ENCODE measurements around the gene C1QL1.

C1QL1 gene

GRCh38 chr17:44915862-44916780 lies 52.0 kb downstream of the C1QL1 start:
- DNase-seq (ENCODE audit: low read depth in 2 of 2) = no peak

GRCh38 chr17:44915321-44915726 lies 52.8 kb downstream of the C1QL1 start, which contains the start of gene GFAP:
TSS of gene GFAP (minus strand) at chr17:44915500. CDS start at chr17:44915486, 14 bp downstream.
- no peak for DNase-seq (ENCODE audit: low read depth in 2 of 2)

DNA sequence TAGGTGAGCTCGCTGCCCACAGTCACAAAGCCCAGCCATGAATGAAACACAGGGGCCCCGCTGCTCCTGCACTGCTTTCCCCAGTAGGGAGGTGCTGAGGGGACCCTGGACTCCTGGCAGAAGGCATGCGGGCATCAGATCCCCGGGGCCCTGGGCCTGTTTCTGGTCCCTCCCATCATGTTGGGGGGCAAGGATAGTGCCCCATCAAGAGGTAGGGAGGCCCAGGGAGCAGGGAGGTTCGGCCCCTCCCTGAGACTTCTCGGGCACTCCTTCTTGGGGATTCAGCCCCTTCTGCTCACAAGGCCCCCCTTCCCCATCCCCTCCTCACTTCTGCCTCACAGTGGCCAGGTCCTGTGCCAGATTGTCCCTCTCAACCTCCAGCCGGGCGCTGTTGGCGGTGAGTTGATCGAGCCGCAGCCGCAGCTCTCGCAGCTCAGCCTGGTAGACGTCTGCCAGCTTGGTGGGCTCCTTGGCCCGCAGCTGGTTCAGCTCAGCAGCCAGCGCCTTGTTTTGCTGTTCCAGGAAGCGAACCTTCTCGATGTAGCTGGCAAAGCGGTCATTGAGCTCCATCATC lies 53.3 kb downstream of the C1QL1 start:
- no peak for DNase-seq (ENCODE audit: low read depth in 2 of 2)

DNA sequence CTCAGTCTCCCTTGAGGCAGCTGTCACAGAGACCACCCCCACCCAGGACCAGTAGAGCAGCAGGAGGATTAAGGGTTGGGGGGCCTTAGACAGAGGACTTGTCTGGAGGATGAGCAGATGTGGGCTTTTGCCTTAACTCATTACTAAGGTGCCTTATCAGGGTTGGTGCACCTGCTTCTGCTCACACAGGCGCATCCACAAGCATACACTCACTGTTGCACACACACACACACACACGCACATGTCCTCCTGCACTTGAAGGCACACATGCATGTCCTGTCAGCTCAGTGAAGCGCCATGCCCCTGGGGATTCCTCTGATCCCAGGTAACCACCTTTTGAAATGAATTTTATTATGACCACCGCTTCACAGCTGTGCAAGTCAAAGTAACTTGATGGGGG lies 54.0 kb downstream of the C1QL1 start:
- DNase-seq (ENCODE audit: low read depth in 2 of 2) = no peak

- DNase-seq (ENCODE audit: low read depth in 2 of 2) = no peak
Measured at GRCh38 chr17:44913676-44914075, 54.4 kb downstream of the C1QL1 start.

GRCh38 chr17:44912763-44913544 lies 55.1 kb downstream of the C1QL1 start:
- DNase-seq (ENCODE audit: low read depth in 2 of 2) = no peak

DNA sequence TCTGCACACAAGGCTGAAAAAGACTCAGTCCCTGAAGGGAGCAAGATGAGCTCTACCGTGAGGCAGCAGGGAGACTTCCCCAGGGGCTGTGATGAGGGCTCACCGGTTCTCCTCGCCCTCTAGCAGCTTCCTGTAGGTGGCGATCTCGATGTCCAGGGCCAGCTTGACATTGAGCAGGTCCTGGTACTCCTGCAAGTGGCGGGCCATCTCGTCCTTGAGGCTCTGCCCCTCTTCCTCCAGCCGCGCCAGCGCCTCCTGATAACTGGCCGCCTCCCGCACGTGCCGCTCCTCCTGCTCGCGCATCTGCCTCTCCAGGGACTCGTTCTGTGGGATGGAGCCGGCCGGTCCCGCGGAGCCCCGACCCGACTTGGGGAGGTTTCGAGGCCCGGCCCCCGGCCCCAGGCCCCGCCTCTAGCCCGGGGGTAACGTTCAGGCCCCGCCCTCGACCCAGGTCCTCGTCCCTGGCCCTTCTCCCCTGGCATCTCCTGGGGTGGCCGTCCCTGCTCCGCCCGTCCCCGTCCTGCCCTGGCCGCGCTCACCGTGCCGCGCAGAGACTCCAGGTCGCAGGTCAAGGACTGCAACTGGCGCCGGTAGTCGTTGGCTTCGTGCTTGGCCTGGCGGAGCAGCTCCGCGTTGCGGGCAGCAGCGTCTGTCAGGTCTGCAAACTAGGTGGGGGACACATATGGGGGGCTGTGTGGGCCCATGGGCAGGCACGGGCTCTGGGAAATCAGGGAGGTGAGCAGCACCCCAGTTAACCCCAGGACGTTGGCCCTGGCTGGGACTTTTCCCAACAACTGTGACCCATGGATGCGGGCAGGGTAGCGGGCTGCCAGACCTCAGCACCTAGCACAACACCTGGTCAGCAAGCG lies 56.7 kb downstream of the C1QL1 start:
- DNase-seq (ENCODE audit: low read depth in 2 of 2) = peak in 1 of 2 donors; percentile 21

GRCh38 chr17:44910231-44911106 lies 57.6 kb downstream of the C1QL1 start:
- no peak for DNase-seq (ENCODE audit: low read depth in 2 of 2)
